ENCODE data around the gene EFNA5. TPM values are rescaled to one million over a fixed set of nuclear protein-coding genes. Genes with fewer than 3 reads are reported as not detected.
"Not testable (repeated sequence)": the region's sequence is repeated elsewhere in the genome, so short reads cannot be mapped to it uniquely, and the experiment has no call there.

Gene EFNA5
- polyA plus RNA-seq, 3 donors: 24.7 to 26.4 (median 24.7) TPM

GRCh38 chr5:107436201-107436600 is 234.5 kb downstream of the EFNA5 start:
- DNase-seq: peak; percentile 53

DNA sequence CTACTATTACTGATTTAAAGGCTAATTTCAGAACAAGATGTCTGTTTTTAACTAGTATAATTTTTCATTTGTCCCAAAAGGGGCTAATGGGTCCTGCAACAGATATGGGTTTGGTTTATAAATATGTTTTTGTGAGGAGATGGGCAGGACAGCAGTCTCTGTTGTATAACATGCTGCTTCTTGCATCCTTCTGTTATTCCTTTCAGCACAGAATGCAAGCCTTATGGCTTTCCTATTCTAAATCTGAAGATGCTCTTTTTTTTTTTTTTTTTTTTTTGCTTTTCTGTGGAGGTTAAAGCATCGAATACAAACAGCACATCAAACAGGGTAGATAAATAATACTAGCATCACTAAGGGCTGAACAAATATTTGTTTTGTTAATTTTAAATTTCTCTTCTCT is 235.7 kb downstream of the EFNA5 start:
- DNase-seq: no peak

GRCh38 chr5:107433646-107434045 is 237.1 kb downstream of the EFNA5 start:
- not testable (repeated sequence) for DNase-seq

DNA sequence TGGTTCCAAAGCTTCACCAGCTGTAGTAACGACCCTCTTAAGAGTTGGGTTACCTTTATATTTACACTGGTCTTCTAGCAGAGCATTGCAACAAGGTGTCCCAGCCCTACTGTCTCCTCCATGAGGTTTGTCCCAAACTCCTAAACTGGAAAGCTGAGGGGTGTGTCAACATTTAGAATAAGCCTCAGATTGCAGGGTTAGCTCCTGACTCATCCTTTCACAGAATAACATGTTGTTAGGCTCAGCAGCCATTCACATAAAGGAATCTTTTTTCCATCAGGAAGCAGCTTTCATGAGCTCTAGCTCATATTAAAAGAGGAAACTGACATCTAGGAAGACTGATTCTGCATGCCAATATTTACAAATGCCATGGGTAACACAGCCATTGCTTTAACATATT is 238.7 kb downstream of the EFNA5 start:
- no peak for DNase-seq

DNA sequence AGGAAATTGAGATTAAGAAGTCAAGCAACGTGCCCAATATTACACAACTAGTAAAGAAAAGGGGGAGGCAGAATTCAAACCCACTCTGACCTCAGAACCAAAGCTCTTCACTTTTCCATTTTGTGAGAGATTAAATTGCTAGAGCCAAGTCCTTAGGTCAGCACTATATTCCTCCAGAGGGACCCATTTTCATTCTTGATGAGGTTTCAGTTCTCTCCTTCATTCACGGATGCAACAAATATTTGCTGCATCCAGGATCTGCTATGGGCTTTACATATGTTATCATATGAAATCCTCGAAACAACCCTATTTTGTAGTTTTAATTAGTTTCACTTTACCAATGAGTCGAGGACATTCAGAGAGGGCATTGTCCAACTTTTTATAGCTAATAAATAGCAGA is 239.2 kb downstream of the EFNA5 start:
- no peak for DNase-seq

DNA sequence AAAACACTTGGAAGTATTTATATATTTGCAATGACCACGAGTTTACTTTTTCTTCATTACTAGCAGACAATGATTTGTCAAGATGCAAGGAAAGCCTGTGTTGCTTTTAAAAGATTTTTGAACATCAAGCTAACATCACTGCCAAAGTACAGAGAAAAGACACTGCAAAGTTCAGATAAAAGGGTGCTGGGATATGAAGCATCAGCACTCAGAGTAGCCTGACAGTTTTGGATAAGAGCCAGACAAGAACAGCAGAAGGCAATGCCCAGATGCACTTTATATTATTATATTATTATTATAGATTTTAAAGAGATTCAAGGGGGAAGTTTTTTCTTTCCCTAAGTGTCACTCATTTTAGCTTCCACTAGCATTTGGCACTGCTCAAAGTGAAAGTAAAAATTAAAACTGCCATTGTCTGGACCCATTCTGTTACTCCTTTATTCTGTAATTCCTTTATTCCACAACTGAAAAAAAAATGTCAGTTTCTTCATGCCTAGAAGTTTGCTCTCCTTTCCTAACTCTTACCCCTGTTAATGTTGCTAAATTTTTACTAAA is 240.6 kb downstream of the EFNA5 start:
- DNase-seq: no peak

- no peak for DNase-seq
Observed at GRCh38 chr5:107428303-107428813, 242.4 kb downstream of the EFNA5 start.

DNA sequence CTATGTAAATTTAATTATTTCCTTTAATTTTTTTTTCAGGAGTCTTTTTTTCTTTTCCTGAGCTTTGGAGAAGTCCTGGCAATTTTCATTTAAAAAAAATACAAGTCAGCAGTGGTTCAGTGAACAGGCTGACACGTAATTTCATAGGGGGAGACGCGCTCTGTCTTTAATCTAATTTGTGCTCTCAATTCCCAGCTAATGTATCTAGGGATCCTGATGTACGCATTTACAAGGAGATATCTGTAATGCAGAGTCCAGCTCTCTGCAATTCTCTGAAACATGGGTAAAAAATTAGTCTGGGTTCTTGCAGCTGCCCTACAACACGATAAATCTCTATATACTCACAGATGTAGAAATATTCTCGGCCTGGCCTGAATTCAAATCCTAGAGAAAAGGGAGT is 243.9 kb downstream of the EFNA5 start:
- DNase-seq: no peak

- DNase-seq: no peak
Observed at GRCh38 chr5:107426209-107426608, 244.5 kb downstream of the EFNA5 start.

DNA sequence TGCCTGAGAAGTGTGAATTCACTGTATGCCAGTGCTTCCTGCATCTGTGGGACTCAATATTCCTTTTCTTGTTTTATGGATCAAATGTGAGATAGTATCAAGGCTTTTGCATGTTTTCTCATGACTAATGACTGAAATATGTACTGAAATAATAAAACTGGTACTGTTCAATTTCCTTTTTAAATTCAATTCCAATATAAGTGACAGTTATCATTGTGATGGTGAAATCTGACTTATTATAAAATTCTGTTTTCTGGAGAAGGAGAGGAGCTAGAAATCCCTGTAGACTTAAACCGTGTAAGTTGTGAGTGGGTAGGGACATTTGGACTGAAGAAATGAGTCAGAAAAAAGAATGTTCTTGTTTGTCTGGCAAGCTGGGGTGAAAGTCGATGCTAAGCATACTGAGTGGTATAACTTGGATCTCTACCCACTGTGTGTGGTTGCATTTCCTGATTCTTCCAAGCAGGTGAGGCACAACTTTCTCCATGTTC is 245.2 kb downstream of the EFNA5 start:
- no peak for DNase-seq

GRCh38 chr5:107424491-107424890 is 246.2 kb downstream of the EFNA5 start:
- DNase-seq: no peak

GRCh38 chr5:107422494-107422893 is 248.2 kb downstream of the EFNA5 start:
- DNase-seq: no peak

DNA sequence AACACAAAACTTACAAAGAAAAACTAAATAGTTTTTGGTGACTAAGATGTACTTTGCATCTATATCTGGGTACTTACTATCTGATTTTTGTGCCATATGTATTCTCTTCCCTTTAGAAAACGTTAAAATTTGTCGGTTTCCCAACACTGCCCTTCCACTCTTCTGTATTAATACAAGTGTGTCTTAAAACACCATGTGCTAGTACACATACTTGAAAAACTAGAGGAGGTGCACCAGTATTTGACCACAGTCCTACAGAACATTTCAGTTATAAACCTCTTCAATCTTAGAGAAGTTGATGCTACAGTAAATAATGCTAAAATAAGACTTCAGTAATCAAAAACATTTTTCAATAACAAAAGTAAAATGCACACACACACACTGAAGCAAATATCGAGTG is 251.2 kb downstream of the EFNA5 start:
- no peak for DNase-seq

DNA sequence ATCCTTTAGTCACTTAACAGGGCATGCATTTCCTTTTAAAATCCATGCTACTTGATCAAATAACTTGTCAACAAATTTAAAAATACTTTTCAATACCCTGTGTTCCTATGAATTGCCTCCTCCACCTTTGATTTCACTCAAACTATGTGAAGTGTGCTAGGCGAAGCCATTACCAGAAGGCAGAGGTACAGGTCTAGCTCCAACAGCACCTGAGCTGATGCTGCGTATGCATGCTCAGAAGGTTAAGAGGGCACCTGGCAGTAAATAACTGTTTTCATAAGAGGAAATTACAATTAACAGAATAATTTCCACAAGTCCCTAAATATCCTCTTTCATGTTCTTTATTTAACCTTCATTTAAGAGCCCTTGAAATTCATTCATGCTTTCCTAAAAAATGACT is 251.8 kb downstream of the EFNA5 start:
- no peak for DNase-seq

- no peak for DNase-seq
Observed at GRCh38 chr5:107418071-107418470, 252.7 kb downstream of the EFNA5 start.

DNA sequence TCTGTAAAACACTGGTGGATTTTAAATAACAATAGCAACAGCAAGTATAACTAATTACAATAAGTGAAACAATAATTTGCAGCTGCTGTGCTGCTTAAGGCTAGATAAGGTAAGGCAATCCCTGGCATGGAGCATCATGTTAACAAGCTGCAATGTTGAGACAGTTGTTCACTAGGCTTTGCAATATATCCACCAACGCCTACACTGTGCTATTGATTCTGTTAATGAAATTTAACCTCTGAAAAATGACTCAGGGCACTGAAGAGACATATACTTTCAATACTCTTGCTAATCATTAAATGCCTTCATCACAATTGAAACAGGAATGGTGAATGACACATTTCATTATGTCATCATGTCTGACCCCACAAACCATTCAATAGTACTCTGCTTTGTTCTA is 255.0 kb downstream of the EFNA5 start:
- no peak for DNase-seq

DNA sequence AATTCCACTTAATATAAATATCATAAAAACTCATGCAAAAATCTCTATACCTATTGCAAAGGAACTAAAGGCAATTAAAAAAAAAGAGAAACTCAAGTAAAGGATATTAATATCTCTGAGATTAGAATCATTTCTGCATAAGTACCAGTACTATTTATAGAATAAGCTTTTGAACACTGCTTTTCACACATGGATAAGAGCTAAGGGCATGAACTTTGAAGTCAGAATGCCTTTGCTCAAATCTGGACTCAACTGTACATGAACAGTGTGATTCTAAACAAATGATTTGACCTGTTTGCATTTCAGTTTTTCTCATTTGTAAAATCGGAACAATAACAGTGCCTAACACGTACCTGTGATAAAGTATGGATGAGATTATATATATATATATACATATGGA is 255.9 kb downstream of the EFNA5 start:
- no peak for DNase-seq

DNA sequence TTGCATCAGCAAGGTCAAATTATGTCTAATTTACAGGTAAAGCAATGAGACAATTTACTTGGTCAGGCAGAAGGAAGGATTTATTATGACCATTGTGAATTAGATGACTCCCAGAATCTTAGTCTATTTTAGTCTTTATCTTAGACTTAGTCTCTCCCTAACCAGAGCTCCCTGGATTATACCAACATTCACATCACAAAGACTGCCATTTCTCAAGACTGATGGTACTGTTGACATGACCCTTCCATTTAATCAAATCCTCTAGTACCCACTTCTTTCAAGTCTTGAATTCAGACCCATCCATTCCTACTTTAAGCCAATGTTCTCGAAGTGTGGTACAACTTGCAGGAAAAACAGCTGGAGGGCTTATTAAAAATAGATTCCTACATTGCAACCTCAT is 257.0 kb downstream of the EFNA5 start:
- DNase-seq: no peak

GRCh38 chr5:107408564-107408963 is 262.2 kb downstream of the EFNA5 start:
- no peak for DNase-seq

DNA sequence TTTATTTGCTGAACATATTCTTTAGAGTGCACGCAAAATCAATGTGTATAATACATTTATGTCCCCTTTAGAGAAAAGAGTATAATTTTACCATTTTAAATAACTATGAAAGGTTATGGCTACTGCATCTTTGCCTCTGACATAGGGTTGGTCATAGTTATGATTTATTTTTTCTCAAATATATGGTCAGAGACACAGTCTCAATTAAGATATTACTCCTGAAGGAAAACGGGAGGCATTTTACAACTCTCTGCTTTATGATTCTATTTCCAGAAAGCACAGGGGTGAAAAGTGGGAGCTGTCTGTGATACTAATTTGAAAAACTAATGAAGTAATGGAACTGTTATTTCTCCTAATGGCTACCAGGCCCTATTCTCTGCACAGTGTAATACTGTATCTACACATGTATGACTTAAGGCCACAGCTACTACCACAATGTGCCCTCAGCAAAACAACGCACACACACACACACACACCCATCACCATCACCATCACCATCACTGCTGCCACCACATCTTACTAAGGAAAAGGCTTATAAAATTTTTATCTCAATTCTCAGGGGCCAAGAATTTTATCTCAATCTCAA is 262.9 kb downstream of the EFNA5 start:
- no peak for DNase-seq

DNA sequence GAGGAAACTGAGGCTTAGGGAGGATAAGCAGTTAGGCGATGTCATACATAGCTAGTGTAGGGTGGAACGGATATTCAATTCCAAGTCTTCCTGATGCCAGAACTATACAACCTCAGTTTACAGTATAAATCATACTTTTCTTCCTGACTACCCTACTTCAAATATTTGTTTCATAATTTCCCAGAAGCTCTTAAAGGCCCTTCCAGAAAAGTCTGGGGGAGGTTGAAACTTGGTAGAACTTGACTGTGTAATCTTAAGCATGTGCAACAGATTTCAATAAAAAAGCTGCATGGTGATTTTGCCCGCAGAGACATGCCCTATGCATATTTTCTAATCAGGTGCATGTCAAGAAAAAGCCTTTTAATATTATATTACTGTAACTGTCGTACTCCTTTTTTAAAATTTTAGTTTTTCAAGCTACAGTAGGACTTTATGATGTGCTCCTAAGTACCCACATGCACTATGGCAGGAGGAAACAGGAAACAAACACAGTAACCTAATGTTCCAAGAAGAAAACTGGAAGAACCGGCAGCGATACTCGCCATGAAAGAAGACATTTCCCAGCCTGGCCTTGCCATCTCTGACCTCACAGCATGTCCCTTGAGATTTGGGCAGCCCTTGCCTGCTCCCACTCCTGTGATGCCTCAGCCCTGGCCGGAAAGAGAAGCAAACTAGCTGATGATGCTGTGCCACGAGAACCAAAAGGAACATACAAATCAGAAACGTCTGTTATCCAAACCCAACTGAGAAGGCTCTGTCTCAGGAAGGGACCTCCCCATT is 266.0 kb downstream of the EFNA5 start:
- DNase-seq: no peak

- DNase-seq: no peak
Observed at GRCh38 chr5:107403228-107403953, 267.3 kb downstream of the EFNA5 start.

All from renal pelvis (tissue), 4 donors.